NCI-H1417 treated with DMSO at 0.1 percent for 48 hours (cell line): ENCODE results near the gene SHF.

Experiments used
- DNase-seq: peaks from one replicate; lab custom pipeline; 2025; lab: John Stamatoyannopoulos, UW

Gene SHF

GRCh38 chr15:45169608-45170480 is 17.9 kb downstream of the SHF start:
- no peak for DNase-seq

- DNase-seq = no peak
These were observed 18.8 kb downstream of the SHF start for GRCh38 chr15:45168751-45169551.

GRCh38 chr15:45168286-45168685 is 19.5 kb downstream of the SHF start:
- DNase-seq = no peak

GRCh38 chr15:45167631-45168205 is 20.0 kb downstream of the SHF start:
- DNase-seq = no peak

- DNase-seq = no peak
These were observed 20.7 kb downstream of the SHF start for GRCh38 chr15:45166834-45167630.

- DNase-seq = no peak
These were observed 22.2 kb downstream of the SHF start for GRCh38 chr15:45165536-45165935.

GRCh38 chr15:45164914-45165313 is 22.9 kb downstream of the SHF start:
- no peak for DNase-seq

GRCh38 chr15:45163508-45163856 is 24.3 kb downstream of the SHF start:
- DNase-seq = no peak

- DNase-seq = no peak
These were observed 24.8 kb downstream of the SHF start for GRCh38 chr15:45162771-45163507.

GRCh38 chr15:45161666-45162065 is 26.1 kb downstream of the SHF start:
- DNase-seq = no peak

GRCh38 chr15:45157974-45158373 is 29.8 kb downstream of the SHF start:
- DNase-seq = no peak

GRCh38 chr15:45156744-45157455 is 30.9 kb downstream of the SHF start:
- DNase-seq = no peak

GRCh38 chr15:45155739-45156138 is 32.0 kb downstream of the SHF start:
- DNase-seq = no peak

GRCh38 chr15:45151998-45152828 is 35.6 kb downstream of the SHF start:
- no peak for DNase-seq

GRCh38 chr15:45150997-45151396 is 36.8 kb downstream of the SHF start:
- DNase-seq = no peak

GRCh38 chr15:45150481-45150880 is 37.3 kb downstream of the SHF start:
- DNase-seq = no peak

- DNase-seq = no peak
These were observed 38.7 kb downstream of the SHF start for GRCh38 chr15:45149060-45149459.

GRCh38 chr15:45148076-45149059 is 39.4 kb downstream of the SHF start:
- DNase-seq = no peak

- no peak for DNase-seq
These were observed 40.2 kb downstream of the SHF start for GRCh38 chr15:45147606-45148005.
